H1 (cell line): ENCODE data around the gene MSH4. TPM values are rescaled to one million over a fixed set of nuclear protein-coding genes. Genes with fewer than 3 reads are reported as not detected.

ENCODE experiments used
- BACH1 ChIP-seq: IDR thresholded peaks from 2 replicates; pipeline ENCODE4 v1.6.1; 2012; ENCODE audit warnings: low read length, improper control_type of control experiment
- CTBP2 ChIP-seq: IDR thresholded peaks from 2 replicates; pipeline ENCODE4 v1.7.0; 2011; ENCODE audit warnings: borderline replicate concordance, mild to moderate bottlenecking, moderate library complexity, mixed read lengths, low read length; ENCODE audit not compliant: insufficient read depth, insufficient read length
- KDM4A ChIP-seq: IDR thresholded peaks from one replicate; pipeline ENCODE4 v1.7.1; 2012; ENCODE audit warnings: low read depth, mild to moderate bottlenecking, moderate library complexity, low read length, inconsistent platforms; ENCODE audit not compliant: severe bottlenecking
- PHF8 ChIP-seq: fragments of 200-600 bp; sonication (generic); conservative IDR thresholded peaks from 2 replicates; pipeline ENCODE4 v1.7.1; 2012; ENCODE audit warnings: low read depth, mild to moderate bottlenecking, inconsistent platforms, low read length, moderate library complexity
- SP4 ChIP-seq: IDR thresholded peaks from 2 replicates; pipeline ENCODE4 v1.6.1; 2012; ENCODE audit warnings: low read length, inconsistent platforms
- TCF12 ChIP-seq: IDR thresholded peaks from 2 replicates; pipeline ENCODE4 v1.6.1; 2011; ENCODE audit warnings: low read depth, mild to moderate bottlenecking, low read length
- polyA plus RNA-seq, 7 experiments: library from polyadenylated mRNA; depleted of rRNA in 3 of 7; stranded (reverse) in 5 of 7; unstranded in 2 of 7; fragments of >200 nt in 5 of 7; fragments of 200-250 nt in 2 of 7; gene quantifications; 1 replicate in 5 of 7; 2 replicates in 1 of 7; 4 replicates in 1 of 7; pipeline versions ENCODE4 v1.2.1 to v1.2.3, GENCODE V29; 2011 to 2013; ENCODE audit warnings: missing spikeins in 2 of 7, mixed read lengths in 2 of 7
- total RNA-seq: library from RNA; stranded (reverse); fragmentation: NEBNext Ultra II Directional; extraction: Animal tissue kit (Norgen Biotek cat#: 25700); gene quantifications from 2 replicates; pipeline ENCODE4 v1.2.1, GENCODE V29; 2021
- TF ChIP-seq, protein P1 (sequence below), 3 experiments: IDR thresholded peaks; 1 replicate in 2 of 3; 2 replicates in 1 of 3; pipeline versions ENCODE4 v1.5.1 to v1.6.1; 2011; ENCODE audit warnings: low read length in 3 of 3, mild to moderate bottlenecking in 3 of 3, inconsistent platforms in 2 of 3, low read depth in 1 of 3, moderate library complexity in 1 of 3; ENCODE audit not compliant: insufficient read depth in 1 of 3; ENCODE audit errors: control extremely low read depth in 1 of 3

The MSH4 gene
- total and polyA plus RNA-seq, 2 of the 8 experiments (the other 6 are each of a cell fraction or from before 2014, with no cell fraction given) = 0.03 to 0.22 TPM

DNA sequence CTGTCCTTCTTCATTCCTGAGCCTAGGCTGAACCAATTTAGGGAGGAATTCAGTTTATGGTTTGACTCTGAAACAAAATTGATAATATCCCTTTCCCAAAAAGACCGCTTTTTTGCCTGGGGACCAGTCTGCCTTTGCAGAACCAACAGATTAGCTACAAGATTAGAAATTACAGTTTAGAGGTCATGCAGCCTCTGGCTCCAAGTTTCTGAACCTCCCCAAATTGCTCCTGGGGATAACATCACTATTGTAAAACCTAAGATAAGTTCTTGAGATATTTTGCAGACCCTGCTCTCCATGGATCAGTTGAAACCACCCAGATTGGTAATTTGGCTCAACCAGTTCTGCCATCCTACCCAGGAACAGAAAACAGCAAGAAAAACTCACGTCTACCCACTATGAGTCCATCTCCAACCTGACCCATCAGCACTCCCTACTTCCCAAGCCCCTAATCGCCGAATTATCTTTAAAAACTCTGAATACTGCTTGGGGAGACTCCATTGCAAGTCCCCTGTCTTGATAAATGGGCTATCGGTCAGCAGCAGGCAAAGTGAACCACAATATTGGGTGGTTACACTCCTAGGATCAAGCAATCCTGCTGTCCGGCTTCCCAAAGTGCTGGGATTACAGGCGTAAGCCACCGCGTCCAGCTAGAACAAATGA lies 11.2 kb upstream of the MSH4 start (continued):
- TF ChIP-seq, protein P1, sequence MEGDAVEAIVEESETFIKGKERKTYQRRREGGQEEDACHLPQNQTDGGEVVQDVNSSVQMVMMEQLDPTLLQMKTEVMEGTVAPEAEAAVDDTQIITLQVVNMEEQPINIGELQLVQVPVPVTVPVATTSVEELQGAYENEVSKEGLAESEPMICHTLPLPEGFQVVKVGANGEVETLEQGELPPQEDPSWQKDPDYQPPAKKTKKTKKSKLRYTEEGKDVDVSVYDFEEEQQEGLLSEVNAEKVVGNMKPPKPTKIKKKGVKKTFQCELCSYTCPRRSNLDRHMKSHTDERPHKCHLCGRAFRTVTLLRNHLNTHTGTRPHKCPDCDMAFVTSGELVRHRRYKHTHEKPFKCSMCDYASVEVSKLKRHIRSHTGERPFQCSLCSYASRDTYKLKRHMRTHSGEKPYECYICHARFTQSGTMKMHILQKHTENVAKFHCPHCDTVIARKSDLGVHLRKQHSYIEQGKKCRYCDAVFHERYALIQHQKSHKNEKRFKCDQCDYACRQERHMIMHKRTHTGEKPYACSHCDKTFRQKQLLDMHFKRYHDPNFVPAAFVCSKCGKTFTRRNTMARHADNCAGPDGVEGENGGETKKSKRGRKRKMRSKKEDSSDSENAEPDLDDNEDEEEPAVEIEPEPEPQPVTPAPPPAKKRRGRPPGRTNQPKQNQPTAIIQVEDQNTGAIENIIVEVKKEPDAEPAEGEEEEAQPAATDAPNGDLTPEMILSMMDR (IDR thresholded peaks at IDR 0.05; ENCODE audit: control extremely low read depth in 1 of 3, insufficient read depth in 1 of 3, low read depth in 1 of 3, low read length in 3 of 3) = no peak
- no peak for TF ChIP-seq TCF12
- no peak for TF ChIP-seq CTBP2
- TF ChIP-seq BACH1 = no peak
- no peak for TF ChIP-seq PHF8
- TF ChIP-seq SP4 = no peak
- TF ChIP-seq KDM4A = no peak
- TF ChIP-seq, all 59 proteins: peak for 0
